Activated CD4-positive, alpha-beta memory T cell treated with anti-CD3 and anti-CD28 coated beads, Interleukin-2, amount 10 ng/mL, durations not matched to agents 7 days and 5 days (primary cell): ENCODE measurements around the gene KDSR. TPM values are rescaled to one million over a fixed set of nuclear protein-coding genes. Genes with fewer than 3 reads are reported as not detected.

Experiments used
- CTCF ChIA-PET: fragments of 350-600 bp; sonication (Branson Sonifier 250); formaldehyde crosslinking; loops from one replicate; lab custom pipeline; 2021; ENCODE audit warnings: antibody characterized with exemption, inconsistent platforms; lab: Charles Lee
- POLR2A ChIA-PET: fragments of 350-600 bp; sonication (Branson Sonifier 250); formaldehyde crosslinking; loops from one replicate; lab custom pipeline; 2021; ENCODE audit warnings: antibody characterized with exemption; lab: Charles Lee
- DNase-seq: peaks from one replicate; pipeline ENCODE4 v3.0.0-alpha.2; 2020
- H3K27ac Mint-ChIP-seq: one replicate; pipeline ENCODE4 v1.8.0; 2021; ENCODE audit warnings: mild to moderate bottlenecking, mixed read lengths
- H3K27me3 Mint-ChIP-seq: one replicate; pipeline ENCODE4 v1.8.0; 2021; ENCODE audit warnings: mixed read lengths
- H3K36me3 Mint-ChIP-seq: one replicate; pipeline ENCODE4 v1.8.0; 2021; ENCODE audit warnings: low read depth, mixed read lengths
- H3K4me1 Mint-ChIP-seq: one replicate; pipeline ENCODE4 v1.8.0; 2021; ENCODE audit warnings: mixed read lengths
- H3K4me3 Mint-ChIP-seq: one replicate; pipeline ENCODE4 v1.8.0; 2021; ENCODE audit warnings: mild to moderate bottlenecking, mixed read lengths
- H3K9me3 Mint-ChIP-seq: one replicate; pipeline ENCODE4 v1.8.0; 2021; ENCODE audit warnings: mixed read lengths
- total RNA-seq, 2 experiments: library from RNA; stranded (reverse); gene quantifications; one replicate each; pipeline ENCODE4 v1.2.3, GENCODE V29; 2021

The KDSR gene
- total RNA-seq, 2 experiments from 2014 or later = 60.9 to 66.4 TPM

DNA sequence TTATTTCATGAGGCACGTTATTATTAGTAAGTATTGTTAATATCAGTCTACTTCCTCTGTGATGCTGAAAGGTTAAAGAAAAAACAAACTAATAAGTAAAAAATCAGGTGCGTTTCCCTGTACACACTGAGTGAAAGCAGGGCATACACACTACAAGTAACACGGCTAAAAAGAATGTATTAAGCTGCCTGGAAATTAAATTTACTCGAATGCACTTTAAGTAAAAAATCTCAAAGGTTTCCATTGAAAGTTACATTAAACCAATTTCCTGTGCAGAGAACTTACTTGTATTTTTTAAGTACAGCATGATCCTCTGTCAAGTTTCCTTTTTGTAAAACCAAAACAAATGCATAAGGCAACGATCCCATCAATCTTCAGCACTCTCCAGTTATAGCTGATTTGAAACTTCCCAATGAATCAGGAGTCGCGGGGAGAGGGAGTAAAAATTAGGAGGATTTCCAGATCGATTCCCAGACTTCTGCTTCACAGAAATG is 48.1 kb downstream of the KDSR start:
- DNase-seq = no peak
- ChIA-PET POLR2A (interaction anchor here (0.6 to 4.2 kb wide), 23 partner anchors 8 to 535 kb away, joined by 3 to 112 read pairs (median 14); partner anchors contain the start of gene VPS4B), CTCF (interaction anchor here (0.7 to 3.7 kb wide), 30 partner anchors 18 to 306 kb away, joined by 3 to 58 read pairs (median 9); partner anchors contain the start of gene VPS4B)
- H3K27me3 Mint-ChIP-seq = no peaks in the 10 kb centered on the region
- peak overlapping the region; percentile 92 for H3K27ac Mint-ChIP-seq
- H3K9me3 Mint-ChIP-seq = no peaks in the 10 kb centered on the region
- peaks cover 38% of the 10 kb centered on the region for H3K4me1 Mint-ChIP-seq
- peaks cover 53% of the 10 kb centered on the region for H3K36me3 Mint-ChIP-seq
- H3K4me3 Mint-ChIP-seq = peak overlapping the region; percentile 92

DNA sequence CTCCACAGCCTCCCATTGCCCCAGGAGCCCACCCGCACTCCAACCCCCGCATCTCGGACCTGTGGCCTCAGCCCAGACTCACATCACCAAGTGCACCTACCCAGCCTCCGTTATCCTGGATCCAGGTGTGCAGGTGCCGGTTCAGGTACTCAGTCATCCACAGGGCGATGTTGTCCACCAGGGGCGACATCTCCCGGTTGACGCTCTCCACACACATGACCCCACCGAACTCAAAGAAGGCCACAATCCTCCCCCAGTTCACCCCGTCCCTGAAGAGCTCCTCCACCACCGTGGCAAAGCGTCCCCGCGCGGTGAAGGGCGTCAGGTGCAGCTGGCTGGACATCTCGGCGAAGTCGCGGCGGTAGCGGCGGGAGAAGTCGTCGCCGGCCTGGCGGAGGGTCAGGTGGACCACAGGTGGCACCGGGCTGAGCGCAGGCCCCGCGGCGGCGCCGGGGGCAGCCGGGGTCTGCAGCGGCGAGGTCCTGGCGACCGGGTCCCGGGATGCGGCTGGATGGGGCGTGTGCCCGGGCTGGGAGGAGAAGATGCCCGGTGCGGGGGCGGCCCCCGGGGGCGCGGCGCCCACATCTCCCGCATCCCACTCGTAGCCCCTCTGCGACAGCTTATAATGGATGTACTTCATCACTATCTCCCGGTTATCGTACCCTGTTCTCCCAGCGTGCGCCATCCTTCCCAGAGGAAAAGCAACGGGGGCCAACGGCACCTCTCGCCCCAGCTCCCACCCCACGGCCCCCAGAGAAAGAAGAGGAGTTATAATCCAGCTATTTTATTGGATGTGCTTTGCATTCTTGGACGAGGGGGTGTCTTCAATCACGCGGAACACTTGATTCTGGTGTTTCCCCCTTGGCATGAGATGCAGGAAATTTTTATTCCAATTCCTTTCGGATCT is 48.8 kb downstream of the KDSR start:
- Mint-ChIP-seq H3K27me3 (no peaks in the 10 kb centered on the region), H3K36me3 (peaks cover 59% of the 10 kb centered on the region), H3K4me1 (peaks cover 45% of the 10 kb centered on the region), H3K4me3 (peak overlapping the region; percentile 92), H3K27ac (peak overlapping the region; percentile 92), H3K9me3 (no peaks in the 10 kb centered on the region)
- ChIA-PET POLR2A (interaction anchor here (0.6 to 4.2 kb wide), 34 partner anchors 16 to 534 kb away, joined by 3 to 112 read pairs (median 7); partner anchors contain the start of gene VPS4B), CTCF (interaction anchor here (0.6 to 3.7 kb wide), 52 partner anchors 8 to 1130 kb away, joined by 3 to 58 read pairs (median 6); partner anchors contain the start of gene VPS4B)
- peak; percentile 89 for DNase-seq

DNA sequence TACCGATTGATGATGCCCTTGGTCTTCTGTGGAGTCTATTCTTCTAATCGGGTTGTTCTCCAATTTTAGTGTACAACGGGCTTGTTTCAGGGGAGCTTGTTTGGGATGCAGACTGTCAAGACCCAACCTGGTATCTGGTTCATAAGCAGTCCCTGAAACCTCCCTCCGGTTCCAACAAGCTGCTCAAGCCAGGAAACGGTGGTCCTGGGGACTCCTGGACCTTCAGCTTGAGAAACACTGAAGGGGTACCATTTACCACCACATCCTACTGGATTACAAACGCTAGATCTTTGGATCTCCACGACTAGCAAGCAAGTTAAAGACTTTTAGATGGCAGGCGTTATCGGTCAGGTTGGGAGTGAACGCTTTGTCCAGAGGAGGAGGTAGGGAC is 49.5 kb downstream of the KDSR start:
- Mint-ChIP-seq H3K27me3 (no peaks in the 10 kb centered on the region), H3K4me3 (peak overlapping the region; percentile 92), H3K36me3 (peaks cover 65% of the 10 kb centered on the region), H3K9me3 (no peaks in the 10 kb centered on the region), H3K4me1 (peaks cover 46% of the 10 kb centered on the region), H3K27ac (peak overlapping the region; percentile 89)
- POLR2A ChIA-PET = interaction anchor here (0.9 to 4.2 kb wide), 31 partner anchors 15 to 292 kb away, joined by 3 to 112 read pairs (median 8); partner anchors contain the start of gene VPS4B
- no peak for DNase-seq
- CTCF ChIA-PET = interaction anchor here (0.7 to 3.7 kb wide), 49 partner anchors 8 to 1130 kb away, joined by 3 to 58 read pairs (median 7); partner anchors contain the start of gene VPS4B

DNA sequence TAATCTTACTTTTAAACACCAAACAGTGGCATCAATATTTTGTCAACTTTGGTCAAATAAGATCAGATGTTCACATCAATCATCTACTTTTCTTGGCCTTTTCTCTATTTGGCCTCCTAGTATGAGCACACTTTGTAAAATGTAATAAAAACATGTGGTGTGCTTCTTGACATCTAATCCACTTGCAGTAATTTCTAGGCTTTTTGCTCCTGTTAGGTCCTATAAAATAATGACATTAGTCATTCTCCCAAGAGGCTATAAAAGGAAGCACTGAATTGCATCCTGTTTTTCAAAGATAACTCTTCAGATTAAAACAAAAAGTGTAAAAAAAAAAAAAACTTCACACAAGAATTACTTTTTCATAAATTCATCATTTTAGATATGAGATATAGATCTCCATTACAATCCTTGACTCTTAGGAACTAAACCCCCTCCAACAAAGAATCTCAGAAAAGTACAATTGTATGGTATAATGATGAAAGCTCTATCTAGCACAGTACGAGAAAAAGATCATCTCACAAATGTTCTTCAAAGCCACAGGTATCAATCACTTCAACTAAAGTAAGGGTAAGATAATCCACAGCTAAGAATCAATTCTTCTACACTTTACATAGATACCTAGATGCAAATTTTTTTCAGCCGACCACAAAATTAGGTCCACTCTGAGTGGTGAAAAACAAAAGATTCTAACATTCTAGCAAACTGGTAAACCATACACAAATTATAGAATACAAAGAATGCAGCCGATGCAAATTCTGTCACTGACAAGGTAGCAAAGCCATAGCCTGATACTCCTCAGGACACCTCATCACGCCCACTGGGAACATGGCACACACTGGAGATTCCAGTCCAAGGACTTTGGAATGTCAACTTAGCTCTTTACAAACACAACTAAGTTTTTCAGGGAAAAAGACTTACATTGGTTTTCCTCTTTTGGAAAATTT is 50.1 kb downstream of the KDSR start:
- H3K9me3 Mint-ChIP-seq = no peaks in the 10 kb centered on the region
- H3K36me3 Mint-ChIP-seq = peaks cover 69% of the 10 kb centered on the region
- H3K4me3 Mint-ChIP-seq = peak overlapping the region; percentile 92

GRCh38 chr18:63315876-63316275 is 51.1 kb downstream of the KDSR start:
- Mint-ChIP-seq H3K27me3 (no peaks in the 10 kb centered on the region), H3K36me3 (peaks cover 78% of the 10 kb centered on the region), H3K27ac (peak overlapping the region; percentile 89), H3K9me3 (no peaks in the 10 kb centered on the region), H3K4me3 (peak overlapping the region; percentile 92), H3K4me1 (peaks cover 50% of the 10 kb centered on the region)
- ChIA-PET POLR2A (interaction anchor here (0.6 to 2.6 kb wide), 8 partner anchors 11 to 1125 kb away, joined by 4 to 13 read pairs (median 6); no protein-coding TSS in a partner anchor), CTCF (interaction anchor here (1.5 to 2.2 kb wide), 2 partner anchors 119 to 161 kb away, joined by 5 to 9 read pairs; no protein-coding TSS in a partner anchor)
- DNase-seq = no peak

More for the DNA sequence above, 50.1 kb downstream of the KDSR start:
- DNase-seq = no peak
- POLR2A ChIA-PET = interaction anchor here (0.8 to 4.2 kb wide), 28 partner anchors 14 to 223 kb away, joined by 3 to 112 read pairs (median 10); partner anchors contain the start of gene VPS4B
- peak overlapping the region; percentile 89 for H3K27ac Mint-ChIP-seq
- H3K4me1 Mint-ChIP-seq = peaks cover 46% of the 10 kb centered on the region
- CTCF ChIA-PET = interaction anchor here (0.6 to 3.7 kb wide), 33 partner anchors 9 to 932 kb away, joined by 3 to 58 read pairs (median 10); partner anchors contain the start of gene VPS4B
- H3K27me3 Mint-ChIP-seq = no peaks in the 10 kb centered on the region

GRCh38 chr18:63315131-63315662 is 51.8 kb downstream of the KDSR start:
- Mint-ChIP-seq H3K4me1 (peaks cover 54% of the 10 kb centered on the region), H3K9me3 (no peaks in the 10 kb centered on the region), H3K36me3 (peaks cover 85% of the 10 kb centered on the region), H3K27me3 (no peaks in the 10 kb centered on the region), H3K27ac (peak overlapping the region; percentile 68), H3K4me3 (peak overlapping the region; percentile 92)
- CTCF ChIA-PET = interaction anchor here (0.6 to 2.2 kb wide), 5 partner anchors 10 to 183 kb away, joined by 3 to 9 read pairs (median 4); no protein-coding TSS in a partner anchor
- POLR2A ChIA-PET = interaction anchor here (0.6 to 2.6 kb wide), 21 partner anchors 9 to 1124 kb away, joined by 3 to 13 read pairs (median 4); no protein-coding TSS in a partner anchor
- no peak for DNase-seq

- H3K27me3 Mint-ChIP-seq = no peaks in the 10 kb centered on the region
- DNase-seq = no peak
- CTCF ChIA-PET = interaction anchor here (0.8 to 2.2 kb wide), 7 partner anchors 9 to 182 kb away, joined by 3 to 9 read pairs (median 4); no protein-coding TSS in a partner anchor
- peaks cover 62% of the 10 kb centered on the region for H3K4me1 Mint-ChIP-seq
- POLR2A ChIA-PET = interaction anchor here (0.8 to 2.6 kb wide), 23 partner anchors 8 to 180 kb away, joined by 3 to 13 read pairs (median 4); no protein-coding TSS in a partner anchor
- no peaks in the 10 kb centered on the region for H3K9me3 Mint-ChIP-seq
- H3K4me3 Mint-ChIP-seq = peak overlapping the region; percentile 92
- peak overlapping the region; percentile 48 for H3K27ac Mint-ChIP-seq
- H3K36me3 Mint-ChIP-seq = peaks cover 89% of the 10 kb centered on the region
These were observed 52.8 kb downstream of the KDSR start for GRCh38 chr18:63314062-63314790.

GRCh38 chr18:63313396-63313917 is 53.5 kb downstream of the KDSR start:
- Mint-ChIP-seq H3K4me3 (peak overlapping the region; percentile 92), H3K27me3 (no peaks in the 10 kb centered on the region), H3K4me1 (peaks cover 66% of the 10 kb centered on the region), H3K36me3 (peaks cover 82% of the 10 kb centered on the region), H3K9me3 (no peaks in the 10 kb centered on the region), H3K27ac (peak overlapping the region; percentile 40)
- CTCF ChIA-PET = interaction anchor here (0.9 to 1.5 kb wide), 3 partner anchors 10 to 181 kb away, joined by 3 to 4 read pairs (median 4); no protein-coding TSS in a partner anchor
- no peak for DNase-seq
- POLR2A ChIA-PET = interaction anchor here (1.0 to 2.6 kb wide), 9 partner anchors 12 to 113 kb away, joined by 3 to 13 read pairs (median 6); no protein-coding TSS in a partner anchor

DNA sequence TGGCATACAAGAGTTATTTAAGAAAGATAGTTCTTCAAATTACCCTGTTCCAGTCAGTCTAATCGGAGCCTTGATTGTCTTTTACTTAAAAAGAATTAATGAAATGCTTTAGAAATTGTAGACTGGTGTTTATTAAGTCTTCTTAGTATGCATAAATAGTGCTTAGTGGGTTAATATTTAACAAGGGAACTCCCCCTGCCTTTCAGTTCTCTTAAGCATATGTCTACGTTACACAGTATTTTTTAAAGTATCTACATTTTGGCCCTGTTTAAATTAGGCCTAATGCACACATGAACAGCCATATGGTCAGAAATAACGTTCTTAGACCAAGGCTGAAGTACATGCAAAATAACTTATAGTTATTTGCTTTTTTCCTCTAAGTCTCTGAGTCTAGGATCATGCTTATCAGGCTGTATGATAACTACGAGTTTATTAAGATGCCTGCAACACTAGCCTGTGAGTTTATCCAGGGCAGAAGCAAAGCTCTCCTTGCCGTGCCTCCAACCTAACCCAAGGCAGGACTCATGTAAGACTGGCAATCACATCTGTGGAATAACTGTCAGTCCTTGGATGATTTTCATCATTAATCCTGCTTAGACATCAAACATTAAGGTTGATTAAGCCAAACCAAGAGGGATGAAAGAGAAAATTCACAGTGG is 54.1 kb downstream of the KDSR start:
- Mint-ChIP-seq H3K4me3 (peak overlapping the region; percentile 58), H3K9me3 (no peaks in the 10 kb centered on the region), H3K27me3 (no peaks in the 10 kb centered on the region), H3K36me3 (peaks cover 82% of the 10 kb centered on the region), H3K4me1 (peaks cover 71% of the 10 kb centered on the region), H3K27ac (peak overlapping the region; percentile 40)
- POLR2A ChIA-PET = interaction anchor here (1.2 to 1.5 kb wide), 2 partner anchors 22 to 99 kb away, joined by 4 to 5 read pairs; no protein-coding TSS in a partner anchor
- CTCF ChIA-PET = interaction anchor here (0.8 kb wide), 1 partner anchor 101 kb away, joined by 3 read pairs; no protein-coding TSS in a partner anchor
- DNase-seq = no peak

DNA sequence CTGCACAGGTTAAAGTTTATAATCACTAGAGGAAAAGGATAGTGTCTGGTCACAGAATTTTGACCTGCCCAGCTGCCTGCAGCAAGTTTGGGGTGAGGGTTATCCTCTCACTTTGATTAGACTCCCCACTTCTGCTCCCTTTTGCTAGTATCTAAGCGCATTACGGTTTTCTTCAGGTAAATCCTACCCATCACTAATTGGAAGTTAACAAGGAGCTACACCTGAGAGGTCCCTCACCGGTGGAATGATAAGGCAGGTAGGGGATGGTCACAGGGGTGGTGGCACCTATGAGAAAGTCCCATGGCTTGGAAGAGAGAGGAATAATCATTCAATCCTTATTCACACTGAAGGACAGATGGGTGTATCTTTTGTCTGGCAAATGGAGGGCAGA is 55.0 kb downstream of the KDSR start:
- CTCF ChIA-PET = interaction anchor here (0.8 to 1.4 kb wide), 3 partner anchors 11 to 153 kb away, joined by 3 to 7 read pairs (median 3); no protein-coding TSS in a partner anchor
- Mint-ChIP-seq H3K9me3 (no peaks in the 10 kb centered on the region), H3K27me3 (no peaks in the 10 kb centered on the region), H3K4me3 (no peak overlapping the region), H3K27ac (peak overlapping the region; percentile 12), H3K36me3 (peaks cover 80% of the 10 kb centered on the region), H3K4me1 (peaks cover 79% of the 10 kb centered on the region)
- no peak for DNase-seq
- POLR2A ChIA-PET = interaction anchor here (1.2 to 1.9 kb wide), 4 partner anchors 11 to 98 kb away, joined by 4 to 5 read pairs (median 4); no protein-coding TSS in a partner anchor
